Brain microvascular endothelial cell (primary cell): ENCODE data around the gene HIVEP3.
"Not testable (repeated sequence)": the region's sequence is repeated elsewhere in the genome, so short reads cannot be mapped to it uniquely, and the experiment has no call there.

Source experiments
- DNase-seq: peaks from one replicate; pipeline ENCODE4 v3.0.0-alpha.2; 2020
- H3K27ac ChIP-seq: fragments of 250-450 bp; sonication (Bioruptor Pico); 2 replicates; pipeline ENCODE4 v1.5.1; 2020; ENCODE audit warnings: mild to moderate bottlenecking, moderate library complexity
- H3K27me3 ChIP-seq: fragments of 250-450 bp; sonication (Bioruptor Pico); replicated peaks from 2 replicates; pipeline ENCODE4 v1.5.1; 2020; ENCODE audit warnings: mild to moderate bottlenecking
- H3K36me3 ChIP-seq: fragments of 250-450 bp; sonication (Bioruptor Pico); replicated peaks from 2 replicates; pipeline ENCODE4 v1.5.1; 2020; ENCODE audit warnings: mild to moderate bottlenecking
- H3K4me3 ChIP-seq: 2 replicates; pipeline ENCODE4 v1.5.1; 2011; ENCODE audit warnings: low read depth, mild to moderate bottlenecking, control low read depth, low read length, moderate library complexity
- in situ Hi-C: cut with HindIII; loops from 2 replicates; pipeline ENCODE4 v1.10.0; 2017; ENCODE audit warnings: low sequenced_read_pairs, low pct_ligation_motif_present
- TF ChIP-seq, protein P1 (sequence below): IDR thresholded peaks from 2 replicates; pipeline ENCODE4 v1.5.1; 2011; ENCODE audit warnings: low read depth, mild to moderate bottlenecking, moderate library complexity, low read length, control low read depth, inconsistent platforms; ENCODE audit errors: missing control alignments

Gene HIVEP3

DNA sequence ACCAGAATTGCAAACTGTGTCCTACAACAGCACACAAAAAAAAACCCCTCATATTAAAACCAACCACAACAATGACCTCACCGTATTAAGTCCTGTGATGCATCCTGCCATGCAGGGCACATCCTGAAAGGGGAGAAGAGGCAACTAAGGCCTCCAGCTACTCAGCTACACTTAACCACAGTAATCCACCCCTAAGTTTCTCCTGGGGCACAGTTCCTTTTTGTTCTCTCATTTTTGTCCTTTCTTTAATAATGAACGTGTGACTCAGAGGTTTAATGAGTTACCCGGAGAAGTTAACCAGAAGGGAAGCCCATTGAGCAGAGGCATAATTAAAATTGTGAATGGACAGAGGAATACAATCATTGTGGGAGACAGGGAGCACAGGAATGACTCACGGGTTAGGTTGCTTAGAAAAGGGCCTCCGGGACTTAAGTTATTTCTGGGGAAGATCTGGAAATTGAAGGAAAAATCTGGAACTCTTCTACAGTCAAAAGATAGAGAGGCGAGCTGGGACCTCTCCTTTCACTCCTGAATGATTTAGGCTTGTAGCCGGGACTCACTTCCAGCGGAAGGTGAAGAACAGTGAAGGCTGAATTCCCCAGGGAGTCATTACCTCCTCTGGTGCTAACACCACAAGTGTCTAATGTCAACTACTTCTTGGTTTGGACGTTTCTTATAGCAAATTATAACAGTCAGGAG lies 36.9 kb upstream of the HIVEP3 start:
- Histone ChIP-seq H3K4me3 (no peak overlapping the region), H3K27me3 (no peaks in the 10 kb centered on the region), H3K36me3 (no peaks in the 10 kb centered on the region), H3K27ac (peak overlapping the region; percentile 91)
- peak; percentile 89 for DNase-seq
- in situ Hi-C loops = no loop called here
- TF ChIP-seq, protein P1, sequence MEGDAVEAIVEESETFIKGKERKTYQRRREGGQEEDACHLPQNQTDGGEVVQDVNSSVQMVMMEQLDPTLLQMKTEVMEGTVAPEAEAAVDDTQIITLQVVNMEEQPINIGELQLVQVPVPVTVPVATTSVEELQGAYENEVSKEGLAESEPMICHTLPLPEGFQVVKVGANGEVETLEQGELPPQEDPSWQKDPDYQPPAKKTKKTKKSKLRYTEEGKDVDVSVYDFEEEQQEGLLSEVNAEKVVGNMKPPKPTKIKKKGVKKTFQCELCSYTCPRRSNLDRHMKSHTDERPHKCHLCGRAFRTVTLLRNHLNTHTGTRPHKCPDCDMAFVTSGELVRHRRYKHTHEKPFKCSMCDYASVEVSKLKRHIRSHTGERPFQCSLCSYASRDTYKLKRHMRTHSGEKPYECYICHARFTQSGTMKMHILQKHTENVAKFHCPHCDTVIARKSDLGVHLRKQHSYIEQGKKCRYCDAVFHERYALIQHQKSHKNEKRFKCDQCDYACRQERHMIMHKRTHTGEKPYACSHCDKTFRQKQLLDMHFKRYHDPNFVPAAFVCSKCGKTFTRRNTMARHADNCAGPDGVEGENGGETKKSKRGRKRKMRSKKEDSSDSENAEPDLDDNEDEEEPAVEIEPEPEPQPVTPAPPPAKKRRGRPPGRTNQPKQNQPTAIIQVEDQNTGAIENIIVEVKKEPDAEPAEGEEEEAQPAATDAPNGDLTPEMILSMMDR = no peak

DNA sequence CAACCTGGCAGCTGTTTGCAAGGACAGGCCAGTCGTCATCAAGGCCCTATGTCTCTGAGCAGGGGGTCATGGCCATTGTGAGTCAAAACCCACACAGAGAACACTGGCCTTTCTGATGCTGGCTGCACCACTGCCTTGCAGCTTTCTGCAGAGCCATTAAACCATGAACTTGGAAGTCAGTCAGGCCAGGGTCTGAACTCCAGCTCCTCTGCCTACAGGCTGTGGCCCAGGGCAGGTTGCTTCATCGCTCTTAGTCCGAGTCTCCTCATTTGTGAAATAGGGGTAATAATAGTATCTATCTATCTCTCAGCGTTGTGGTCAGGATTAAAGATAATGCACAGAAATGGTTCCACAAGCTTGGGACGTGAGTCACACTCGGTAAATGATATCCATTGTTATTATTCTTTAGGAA lies 35.8 kb upstream of the HIVEP3 start:
- peak; percentile 90 for DNase-seq
- no peaks in the 10 kb centered on the region for H3K36me3 ChIP-seq
- TF ChIP-seq, protein P1 = no peak
- in situ Hi-C loops = no loop called here
- peak overlapping the region; percentile 91 for H3K27ac ChIP-seq
- no peak overlapping the region for H3K4me3 ChIP-seq
- H3K27me3 ChIP-seq = no peaks in the 10 kb centered on the region

DNA sequence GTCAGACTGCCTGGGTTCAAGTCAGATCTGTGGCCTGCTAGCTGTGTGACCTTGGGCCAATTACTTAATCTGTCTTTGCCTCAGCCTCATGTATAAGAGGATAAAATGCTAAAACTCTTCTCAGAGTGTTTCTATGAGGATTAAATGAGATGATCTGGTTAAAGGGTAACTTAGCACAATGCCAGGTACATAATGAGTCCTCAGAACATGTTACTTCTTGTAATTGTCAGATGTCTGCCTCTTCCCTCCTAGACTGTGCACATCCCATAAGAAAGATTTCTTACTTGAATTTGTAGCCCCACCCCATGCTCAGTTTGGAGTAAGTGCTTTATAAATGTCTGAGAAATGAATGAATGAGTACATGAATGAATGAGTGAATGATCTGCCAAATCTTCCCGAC lies 34.6 kb upstream of the HIVEP3 start:
- TF ChIP-seq, protein P1 = no peak
- no peaks in the 10 kb centered on the region for H3K27me3 ChIP-seq
- no peak overlapping the region for H3K4me3 ChIP-seq
- DNase-seq = no peak
- in situ Hi-C loops = no loop called here
- no peaks in the 10 kb centered on the region for H3K36me3 ChIP-seq
- H3K27ac ChIP-seq = no peak overlapping the region

DNA sequence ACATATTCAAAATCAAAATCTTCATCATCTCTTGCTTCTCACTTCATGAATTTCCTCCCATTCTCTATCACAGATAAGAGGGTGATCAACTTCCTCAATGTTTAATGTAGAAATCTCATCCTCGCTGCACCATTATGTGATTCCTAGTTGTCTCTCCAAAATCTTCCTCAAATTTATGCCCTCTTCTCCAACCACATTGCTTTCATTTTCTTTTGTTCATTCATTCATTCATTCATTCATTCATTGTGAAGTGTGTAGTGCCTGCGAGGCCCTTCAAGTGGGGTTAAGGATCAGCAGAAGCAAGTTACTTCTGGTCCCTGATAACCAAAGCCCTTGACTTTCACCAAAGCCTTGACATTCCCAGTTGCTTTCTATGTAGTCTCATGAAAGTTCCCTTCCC lies 33.5 kb upstream of the HIVEP3 start:
- TF ChIP-seq, protein P1 = no peak
- Histone ChIP-seq H3K27me3 (no peaks in the 10 kb centered on the region), H3K4me3 (no peak overlapping the region), H3K27ac (no peak overlapping the region), H3K36me3 (no peaks in the 10 kb centered on the region)
- no peak for DNase-seq
- in situ Hi-C loops = no loop called here

DNA sequence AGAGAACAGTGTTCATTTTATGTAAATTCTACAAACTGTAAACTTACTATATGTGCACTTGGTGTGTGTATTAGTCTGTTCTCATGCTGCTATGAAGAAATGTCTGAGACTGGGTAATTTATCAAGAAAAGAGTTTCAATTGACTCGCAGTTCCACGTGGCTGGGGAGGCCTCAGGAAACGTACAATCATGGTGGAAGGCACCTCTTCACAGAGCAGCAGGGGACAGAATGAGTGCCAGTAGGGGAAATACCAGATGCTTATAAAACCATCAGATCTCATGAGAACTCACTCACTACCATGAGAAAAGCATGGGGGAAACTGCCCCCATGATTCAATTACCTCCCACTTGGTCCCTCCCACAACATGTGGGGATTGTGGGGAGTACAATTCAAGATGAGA lies 32.8 kb upstream of the HIVEP3 start:
- H3K36me3 ChIP-seq, H3K27me3 ChIP-seq, in situ Hi-C loops, DNase-seq, H3K27ac ChIP-seq, H3K4me3 ChIP-seq: not testable (repeated sequence)

DNA sequence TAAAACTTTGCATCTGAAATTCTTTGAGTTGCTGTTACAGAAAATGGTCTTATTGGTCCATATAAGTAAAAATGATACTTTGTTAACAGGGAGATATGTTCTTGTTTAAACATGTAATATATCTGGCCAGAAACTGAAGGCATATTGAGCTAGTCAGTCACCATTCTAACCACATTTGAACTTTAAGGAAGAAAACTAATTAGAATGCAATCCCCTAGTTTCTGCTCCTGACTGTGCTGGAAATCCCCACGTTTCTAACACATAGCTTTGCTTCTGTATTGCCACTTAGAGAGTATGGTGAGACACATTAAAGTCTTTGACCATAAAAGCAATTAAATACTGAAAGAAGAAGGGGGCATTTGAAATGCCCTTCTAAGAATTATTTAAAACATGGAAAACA lies 32.1 kb upstream of the HIVEP3 start:
- no peaks in the 10 kb centered on the region for H3K27me3 ChIP-seq
- TF ChIP-seq, protein P1 = no peak
- no peak for DNase-seq
- in situ Hi-C loops = no loop called here
- no peak overlapping the region for H3K4me3 ChIP-seq
- no peak overlapping the region for H3K27ac ChIP-seq
- H3K36me3 ChIP-seq = no peaks in the 10 kb centered on the region

DNA sequence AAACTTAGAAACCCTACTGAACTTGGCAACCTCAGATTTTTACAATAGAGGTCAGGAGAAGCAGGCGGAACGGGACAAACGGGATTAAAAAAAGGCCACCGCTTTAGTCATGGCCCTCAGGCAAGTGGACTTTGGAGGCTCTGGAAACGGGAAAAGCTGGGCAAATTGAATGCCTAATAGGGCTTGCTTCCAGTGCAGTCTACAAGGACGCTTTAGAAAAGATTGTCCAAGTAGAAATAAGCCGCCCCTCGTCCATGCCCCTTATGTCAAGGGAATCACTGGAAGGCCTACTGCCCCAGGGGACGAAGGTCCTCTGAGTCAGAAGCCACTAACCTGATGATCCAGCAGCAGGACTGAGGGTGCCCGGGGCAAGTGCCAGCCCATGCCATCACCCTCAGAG lies 27.2 kb upstream of the HIVEP3 start:
- in situ Hi-C loops, H3K4me3 ChIP-seq, H3K27me3 ChIP-seq, H3K36me3 ChIP-seq, DNase-seq, H3K27ac ChIP-seq: not testable (repeated sequence)
